Measurements from ENCODE around the gene MEX3B. TPM values are rescaled to one million over a fixed set of nuclear protein-coding genes. Genes with fewer than 3 reads are reported as not detected.
A peak's percentile ranks its signal among the peaks of the same experiment; 100 is the strongest.

Gene MEX3B
- total RNA-seq, 1 donor from 2014 or later = 0.31 TPM

DNA sequence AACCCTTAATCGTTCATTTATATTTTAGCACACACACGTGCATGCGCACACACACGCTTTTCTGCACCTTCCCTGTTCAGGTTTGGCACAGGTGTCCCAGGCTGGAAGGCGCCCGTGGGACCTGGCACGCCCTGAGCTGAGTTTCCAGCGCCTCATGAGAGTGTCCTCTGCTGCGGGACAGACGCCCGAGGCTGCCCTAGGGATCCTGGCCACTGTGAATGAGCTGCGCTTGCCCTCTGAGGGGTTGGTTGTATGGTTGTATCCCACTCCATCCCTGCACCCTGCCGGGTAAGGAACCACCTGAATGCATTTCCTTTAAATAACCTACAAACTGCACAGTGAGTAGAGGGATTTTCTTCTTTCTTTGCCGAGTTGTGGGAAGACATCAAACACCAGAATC, 12.2 kb upstream of the MEX3B start:
- DNase-seq = no peak
- peaks cover 11% of the 10 kb centered on the region for H3K4me1 Mint-ChIP-seq
- intact Hi-C loops (cut with micrococcal nuclease) = no loop called here
- ATAC-seq (ENCODE audit: low read depth) = no peak
- H3K36me3 Mint-ChIP-seq (ENCODE audit: low read depth) = no peaks in the 10 kb centered on the region
- ChIA-PET POLR2A (no interaction called here), CTCF (no interaction called here)
- H3K9me3 Mint-ChIP-seq = no peaks in the 10 kb centered on the region
- no peak overlapping the region for H3K4me3 Mint-ChIP-seq
- TF ChIP-seq CTCF (IDR thresholded peaks at IDR 0.05) = no peak
- peaks cover 60% of the 10 kb centered on the region for H3K27me3 Mint-ChIP-seq
- H3K27ac Mint-ChIP-seq = no peak overlapping the region

DNA sequence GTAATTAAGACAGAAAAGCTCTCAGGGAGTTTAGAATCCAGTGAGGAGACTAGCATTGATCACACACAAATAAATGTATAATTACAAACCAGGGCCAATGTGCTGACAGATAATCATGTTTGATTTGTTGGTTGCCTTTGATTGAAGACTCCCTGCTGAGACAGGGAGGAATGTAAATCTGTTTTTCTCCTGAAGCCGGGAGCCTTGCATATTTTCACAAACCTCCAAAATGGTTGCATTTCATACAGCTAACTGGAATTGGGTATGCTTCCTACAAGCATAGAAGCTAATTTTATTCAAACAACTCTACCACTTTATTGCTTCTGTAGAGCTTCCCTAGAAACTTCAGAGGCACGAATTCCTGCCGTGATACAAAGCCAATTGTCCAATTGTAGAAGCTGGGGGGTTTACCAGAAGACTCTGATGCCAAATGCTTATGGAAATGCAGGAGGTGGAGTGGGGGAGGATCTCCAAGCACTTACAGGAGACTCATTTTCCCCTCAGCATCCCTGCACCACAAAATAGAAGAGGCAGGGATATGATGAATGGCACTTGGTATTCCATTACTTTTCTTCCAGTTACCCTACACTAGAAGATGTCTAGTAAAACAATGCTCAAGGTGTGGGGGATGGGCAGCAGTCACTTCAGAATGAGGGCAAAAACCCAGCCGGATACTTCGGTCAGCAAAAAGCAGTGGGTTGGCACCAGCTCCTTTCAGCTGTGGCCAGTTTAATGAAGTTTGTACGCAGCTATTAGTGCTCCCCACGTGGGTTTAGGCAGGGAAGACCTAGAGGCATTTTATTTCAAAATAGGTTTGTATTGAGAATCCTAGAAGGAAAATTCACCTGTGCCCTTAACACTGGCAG, 11.4 kb upstream of the MEX3B start:
- H3K4me1 Mint-ChIP-seq = peaks cover 5% of the 10 kb centered on the region
- ChIA-PET POLR2A (no interaction called here), CTCF (no interaction called here)
- H3K9me3 Mint-ChIP-seq = no peaks in the 10 kb centered on the region
- no peak overlapping the region for H3K27ac Mint-ChIP-seq
- ATAC-seq (ENCODE audit: low read depth) = no peak
- TF ChIP-seq CTCF (IDR thresholded peaks at IDR 0.05) = no peak
- H3K4me3 Mint-ChIP-seq = no peak overlapping the region
- DNase-seq = no peak
- H3K27me3 Mint-ChIP-seq = peaks cover 55% of the 10 kb centered on the region
- H3K36me3 Mint-ChIP-seq (ENCODE audit: low read depth) = no peaks in the 10 kb centered on the region
- intact Hi-C loops (cut with micrococcal nuclease) = no loop called here

DNA sequence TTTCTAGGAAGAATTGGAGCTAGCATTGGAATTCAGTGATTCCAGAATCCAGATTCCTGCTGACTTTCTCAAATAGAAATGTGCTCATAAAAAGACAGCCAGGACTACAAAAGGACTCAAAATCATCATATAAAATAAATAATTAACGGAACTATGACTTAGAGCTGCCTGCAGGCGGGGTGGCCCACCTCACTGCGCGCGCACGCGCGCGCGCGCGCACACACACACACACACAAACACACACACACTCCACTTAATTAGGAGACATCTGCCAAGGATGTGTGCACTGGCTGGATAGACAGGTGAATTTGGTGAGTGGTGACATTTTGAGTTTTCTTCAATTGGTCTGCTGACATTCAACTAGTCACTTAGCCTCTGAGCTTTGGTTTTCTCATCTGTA, 6.9 kb upstream of the MEX3B start:
- intact Hi-C loops (cut with micrococcal nuclease) = no loop called here
- Mint-ChIP-seq H3K27ac (no peak overlapping the region), H3K4me3 (no peak overlapping the region), H3K36me3 (ENCODE audit: low read depth) (no peaks in the 10 kb centered on the region), H3K4me1 (peaks cover under 1% of the 10 kb centered on the region), H3K27me3 (peaks cover 45% of the 10 kb centered on the region), H3K9me3 (no peaks in the 10 kb centered on the region)
- TF ChIP-seq CTCF (IDR thresholded peaks at IDR 0.05) = no peak
- no peak for DNase-seq
- ChIA-PET POLR2A (no interaction called here), CTCF (no interaction called here)
- no peak for ATAC-seq (ENCODE audit: low read depth)

DNA sequence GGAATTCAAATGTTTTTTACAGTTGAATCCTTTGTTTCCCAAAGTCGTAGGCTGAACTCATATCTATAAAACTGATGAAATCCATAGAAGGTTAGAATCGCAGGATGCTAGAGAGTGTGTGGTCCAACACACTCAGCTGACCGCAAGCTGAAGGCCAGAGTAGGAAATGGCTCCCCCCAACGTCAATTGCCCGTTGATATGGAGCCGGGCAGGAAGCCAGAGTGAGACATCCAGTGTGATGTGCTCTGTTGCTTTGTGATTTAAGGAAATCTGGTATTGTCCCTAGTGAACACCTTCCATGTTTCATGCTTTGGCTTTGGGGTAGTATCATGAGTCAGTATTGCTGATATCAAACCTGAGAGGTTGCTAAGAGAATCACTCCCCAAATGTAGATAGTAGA, 5.8 kb upstream of the MEX3B start:
- H3K27me3 Mint-ChIP-seq = peaks cover 37% of the 10 kb centered on the region
- H3K27ac Mint-ChIP-seq = no peak overlapping the region
- ChIA-PET CTCF (no interaction called here), POLR2A (no interaction called here)
- H3K36me3 Mint-ChIP-seq (ENCODE audit: low read depth) = no peaks in the 10 kb centered on the region
- TF ChIP-seq CTCF (IDR thresholded peaks at IDR 0.05) = no peak
- H3K4me3 Mint-ChIP-seq = no peak overlapping the region
- no peaks in the 10 kb centered on the region for H3K9me3 Mint-ChIP-seq
- no peak for DNase-seq
- H3K4me1 Mint-ChIP-seq = peaks cover 4% of the 10 kb centered on the region
- intact Hi-C loops (cut with micrococcal nuclease) = no loop called here
- ATAC-seq (ENCODE audit: low read depth) = no peak

- peaks cover 34% of the 10 kb centered on the region for H3K27me3 Mint-ChIP-seq
- TF ChIP-seq CTCF (IDR thresholded peaks at IDR 0.05) = no peak
- CTCF ChIA-PET = no interaction called here
- no peaks in the 10 kb centered on the region for H3K9me3 Mint-ChIP-seq
- DNase-seq = no peak
- POLR2A ChIA-PET = no interaction called here
- peaks cover 1% of the 10 kb centered on the region for H3K36me3 Mint-ChIP-seq (ENCODE audit: low read depth)
- peak overlapping the region; percentile 76 for H3K4me3 Mint-ChIP-seq
- peaks cover 15% of the 10 kb centered on the region for H3K4me1 Mint-ChIP-seq
- intact Hi-C loops (cut with micrococcal nuclease) = loop anchor here (5.0 to 10.0 kb wide), 2 partner anchors 762 to 934 kb away; no protein-coding TSS in a partner anchor
- no peak for ATAC-seq (ENCODE audit: low read depth)
- H3K27ac Mint-ChIP-seq = no peak overlapping the region
Measured at GRCh38 chr15:82048811-82049210, 3.0 kb upstream of the MEX3B start.

Data from activated B cell treated with CpG ODN at 0.5 μM for 24 hours (primary cell).